Stimulated activated CD8-positive, alpha-beta memory T cell treated with anti-CD3 and anti-CD28 coated beads, Interleukin-12 subunit alpha, Interleukin-12 subunit beta, amount 100 ng/mL, for 24 hours (primary cell): ENCODE results near the gene PHF14.

ENCODE experiments used
- DNase-seq: peaks from one replicate; pipeline ENCODE4 v3.0.0-alpha.2; 2020; ENCODE audit errors: extremely low read depth

The PHF14 gene

DNA sequence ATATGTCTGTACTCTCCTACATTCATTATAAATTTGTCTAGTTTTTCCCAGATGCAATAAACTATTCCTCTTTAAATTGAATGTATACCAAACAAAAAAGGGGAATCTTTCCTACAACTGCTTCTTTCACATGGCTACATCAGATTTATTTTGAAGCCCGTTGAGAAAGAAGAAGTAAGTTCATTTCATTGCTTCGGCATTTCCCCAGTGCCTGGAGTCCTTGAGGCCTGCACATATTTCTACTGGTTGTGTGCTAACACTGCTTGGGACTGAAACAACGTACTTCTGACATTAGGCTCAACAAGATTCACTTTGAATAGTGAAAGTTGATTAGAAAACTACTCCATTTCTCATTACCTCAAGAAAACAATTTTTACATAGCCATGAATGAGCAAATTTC is 201.7 kb downstream of the PHF14 start:
- no peak for DNase-seq

- DNase-seq, result no peak
Measured at GRCh38 chr7:11175887-11176286, 202.2 kb downstream of the PHF14 start.

DNA sequence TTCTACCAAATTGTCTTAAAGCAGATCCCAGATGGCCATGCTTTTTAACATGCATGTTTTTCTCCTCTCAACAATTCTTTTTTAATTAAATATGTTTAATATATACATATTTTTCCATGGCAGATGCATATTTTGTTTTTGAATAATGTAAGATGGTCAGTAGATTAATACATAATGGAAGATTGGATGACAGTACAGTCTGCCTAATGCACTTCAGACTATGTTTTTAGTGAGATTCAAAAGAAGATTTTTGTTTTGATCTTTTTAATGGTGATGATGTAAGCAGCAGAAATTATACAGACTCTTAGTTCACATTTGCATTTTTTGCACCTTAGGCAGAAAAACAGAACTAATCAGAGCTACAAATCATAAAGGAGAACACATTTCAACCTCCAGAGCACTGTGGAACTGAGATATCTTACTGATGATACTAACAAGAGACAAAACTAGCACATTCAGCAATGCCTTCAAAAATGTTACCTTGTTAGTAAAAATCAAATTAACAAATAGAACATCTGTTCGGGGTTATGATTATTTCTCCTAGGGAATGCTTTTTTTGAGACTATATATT is 203.4 kb downstream of the PHF14 start:
- no peak for DNase-seq

DNA sequence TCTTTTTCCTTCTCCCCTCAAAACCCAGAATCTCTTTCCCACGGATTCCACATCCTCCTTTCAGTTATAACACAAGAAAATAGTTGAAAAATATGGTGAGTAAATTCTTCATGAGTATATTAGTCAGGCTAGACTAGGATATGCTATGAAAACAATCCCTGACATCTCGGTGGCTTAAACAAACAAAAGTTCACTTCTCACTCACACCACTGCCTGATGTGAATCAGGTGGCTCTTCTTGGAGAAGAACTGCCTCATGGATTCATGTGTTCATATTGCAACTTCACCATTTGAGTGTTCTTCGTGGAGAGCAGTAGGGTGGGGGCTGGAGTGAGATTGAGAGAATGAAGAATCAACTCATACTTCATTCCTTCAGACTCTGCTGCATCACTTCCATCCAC is 204.1 kb downstream of the PHF14 start:
- no peak for DNase-seq

DNA sequence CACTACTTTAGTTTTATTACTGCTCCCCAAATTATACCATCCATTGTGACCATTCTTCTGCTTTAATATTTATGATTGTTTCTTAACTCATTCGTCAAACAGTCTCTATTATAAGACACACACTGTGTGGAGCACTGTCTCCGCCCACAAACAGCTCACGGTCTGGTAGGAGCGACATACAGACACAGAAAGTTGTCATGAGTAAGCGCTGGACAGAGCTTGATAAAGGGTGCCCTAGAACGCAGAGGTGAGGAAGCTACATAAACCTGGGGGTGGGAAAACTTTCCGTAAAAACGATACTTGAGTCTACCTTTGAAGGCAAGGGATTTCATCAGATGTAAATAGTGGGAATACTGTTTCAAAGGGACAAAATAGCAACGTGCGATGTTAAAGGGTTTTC is 207.9 kb downstream of the PHF14 start:
- DNase-seq, result no peak

- DNase-seq, result no peak
Measured at GRCh38 chr7:11182736-11183135, 209.1 kb downstream of the PHF14 start.

DNA sequence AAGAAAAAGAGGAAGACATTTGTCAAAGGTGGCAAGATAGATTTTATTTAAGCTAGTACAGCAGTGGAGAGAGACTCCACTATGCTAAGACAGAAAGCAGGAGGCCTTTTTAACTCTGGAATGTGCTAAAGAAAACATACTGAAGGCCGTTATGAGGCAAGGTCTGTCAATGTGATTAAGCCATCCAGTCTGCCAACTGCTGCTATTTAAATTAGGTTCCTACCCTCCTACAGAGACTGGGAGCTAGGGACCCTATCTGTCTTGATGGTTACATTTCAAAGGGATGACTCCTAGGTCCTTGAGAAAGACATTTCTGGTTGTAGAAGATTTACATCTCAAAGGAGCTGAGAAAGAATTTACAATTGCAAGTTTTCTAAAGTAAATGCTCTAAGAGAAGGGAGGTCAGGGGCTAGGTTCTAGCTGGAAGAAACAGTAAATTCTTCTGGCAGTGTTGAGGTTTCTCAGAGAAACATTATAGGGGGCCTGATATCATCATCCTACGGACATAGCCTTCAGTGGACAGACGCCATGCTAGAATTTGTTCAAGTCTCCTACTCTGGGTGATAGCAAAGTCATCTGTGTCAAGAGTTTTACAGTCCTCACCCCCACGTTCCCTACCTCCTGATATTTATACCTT is 211.6 kb downstream of the PHF14 start:
- no peak for DNase-seq

DNA sequence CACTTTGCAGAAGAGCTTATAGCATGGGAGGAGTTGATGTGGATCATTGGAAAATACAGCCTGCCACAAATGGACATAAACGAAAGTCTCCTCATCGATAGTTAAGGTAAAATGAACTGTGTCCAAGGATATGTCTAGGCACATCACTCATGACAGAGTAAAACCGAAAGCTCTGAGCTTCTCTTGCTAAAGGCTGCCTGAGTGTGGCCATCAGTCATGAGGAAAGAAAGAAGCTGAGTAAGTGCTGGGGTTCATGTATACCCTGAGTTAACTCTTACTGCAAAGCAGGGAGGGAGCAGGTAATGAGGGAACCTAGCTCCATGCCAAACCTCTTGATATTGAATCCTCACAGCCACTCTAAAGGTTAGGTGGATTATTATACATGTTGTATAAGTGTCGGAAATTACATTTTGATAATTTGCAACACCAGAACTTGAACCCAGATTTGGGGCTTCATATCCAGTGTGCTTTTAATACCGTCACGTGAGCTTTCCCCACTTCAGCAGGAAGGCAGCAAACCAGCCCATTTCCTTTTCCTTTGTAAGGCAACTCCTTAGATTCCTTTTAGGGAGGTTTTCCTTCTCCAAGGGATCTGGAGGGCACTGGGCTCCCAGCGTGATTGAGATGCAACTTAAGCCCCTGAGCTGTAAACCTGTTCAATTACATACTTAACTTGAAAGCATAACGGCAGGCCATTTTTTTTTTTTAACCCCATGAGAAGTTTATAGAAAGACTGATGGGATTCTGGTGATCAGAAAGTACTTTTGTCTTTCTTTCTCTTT is 215.0 kb downstream of the PHF14 start:
- DNase-seq, result no peak

DNA sequence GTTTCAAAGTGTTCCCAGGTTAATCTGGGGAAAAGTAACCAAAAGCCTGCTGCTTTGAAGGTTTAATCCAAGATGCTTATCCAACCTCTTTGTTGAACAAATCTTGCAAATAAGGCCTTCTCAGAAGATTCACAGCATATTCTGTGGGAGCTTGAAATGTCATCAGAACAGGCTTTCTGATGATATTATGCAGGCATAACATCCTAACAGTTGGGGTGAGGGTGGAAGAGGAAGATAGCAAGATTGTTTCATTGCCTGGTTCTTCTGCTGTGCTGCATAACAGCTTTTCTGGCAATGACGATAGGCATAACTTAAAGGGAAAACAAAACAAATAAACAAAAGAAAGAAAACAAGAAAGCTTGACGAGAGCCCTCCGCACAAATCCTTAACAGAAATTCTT is 217.4 kb downstream of the PHF14 start:
- no peak for DNase-seq

DNA sequence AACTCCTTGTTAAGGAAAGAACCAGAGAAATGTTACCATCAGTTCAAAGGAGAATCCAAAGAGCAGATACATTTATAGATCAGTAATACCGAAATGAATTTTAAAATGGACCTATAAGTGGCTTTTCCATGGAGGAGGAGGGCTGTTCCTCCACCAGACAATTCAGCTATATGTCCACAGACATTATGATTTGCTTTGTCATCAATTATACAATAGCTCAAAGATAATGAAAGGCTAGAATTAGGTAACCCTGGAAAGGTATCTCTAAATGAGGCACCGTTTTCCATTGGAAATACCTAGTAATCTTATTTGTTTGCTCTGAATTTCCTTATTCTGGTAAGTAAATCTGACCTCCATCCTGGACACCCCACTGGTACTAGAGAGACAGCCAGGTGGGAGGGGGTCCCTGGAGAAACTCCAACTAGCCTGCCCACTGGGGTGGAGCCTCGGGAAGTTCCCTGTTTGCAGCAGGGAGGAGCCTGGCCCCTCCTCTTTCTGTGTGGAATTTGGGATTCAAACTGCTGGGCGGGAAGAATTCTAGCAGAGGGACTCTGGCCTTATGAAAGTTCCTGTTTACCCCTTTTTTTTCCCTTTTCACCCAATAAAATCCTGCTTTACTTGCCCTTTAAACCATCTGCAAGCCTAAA is 218.0 kb downstream of the PHF14 start:
- no peak for DNase-seq

DNA sequence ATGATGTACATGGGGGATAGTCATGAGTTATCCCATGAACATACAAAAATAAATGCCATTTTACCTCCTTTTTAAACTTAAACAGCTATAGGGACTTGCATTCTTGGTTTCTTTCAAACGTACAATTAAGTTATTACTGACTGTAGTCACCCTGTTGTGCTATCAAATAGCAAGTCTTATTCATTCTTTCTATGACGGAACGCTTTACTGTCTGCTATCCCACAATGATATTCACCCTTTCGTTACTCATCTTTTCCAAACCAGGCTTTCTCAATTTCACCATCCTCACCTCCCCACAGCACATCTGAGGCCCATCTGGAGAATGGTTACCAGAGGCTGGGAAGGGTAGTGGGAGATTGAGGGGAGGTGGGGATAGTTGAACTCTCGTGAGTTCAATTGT is 218.8 kb downstream of the PHF14 start:
- DNase-seq, result no peak

DNA sequence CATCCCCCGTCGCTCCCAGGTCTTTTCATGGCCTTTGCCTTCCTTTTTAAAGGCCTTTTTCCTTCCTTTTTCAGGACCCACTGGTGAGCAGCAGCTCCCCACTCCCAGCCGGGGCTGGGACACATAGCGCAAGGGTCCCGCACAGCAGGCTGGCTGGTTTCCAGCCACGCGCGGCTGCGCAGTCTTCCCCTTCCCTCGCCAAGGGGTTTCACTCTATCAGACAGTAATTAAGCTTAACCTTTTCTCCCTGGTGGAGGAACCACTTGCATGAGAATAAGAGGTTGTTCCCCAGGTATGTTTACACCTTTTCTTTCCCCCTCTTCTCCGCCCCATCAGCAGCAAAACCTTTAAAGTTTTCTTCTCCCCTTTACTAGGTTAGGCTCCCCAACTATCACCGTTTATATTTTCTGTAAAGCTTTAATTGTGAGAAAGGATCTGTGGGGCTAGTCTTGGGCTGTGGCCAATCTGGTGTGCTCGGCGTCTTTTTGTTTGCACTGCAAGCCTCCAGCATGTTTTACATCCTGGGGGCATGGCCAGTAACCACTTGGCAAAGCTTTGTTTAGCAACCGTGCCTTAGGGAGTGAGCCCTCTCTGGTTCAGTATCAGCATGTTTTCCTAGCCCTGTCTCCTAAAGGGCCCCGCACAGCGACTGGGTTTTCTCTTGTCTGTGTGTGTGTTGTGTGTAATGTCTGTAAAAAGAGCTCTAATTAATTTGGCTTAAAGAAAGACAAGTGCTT is 219.6 kb downstream of the PHF14 start:
- DNase-seq, result no peak

GRCh38 chr7:11193888-11194287 is 220.2 kb downstream of the PHF14 start:
- no peak for DNase-seq

- no peak for DNase-seq
Measured at GRCh38 chr7:11194492-11194891, 220.8 kb downstream of the PHF14 start.

DNA sequence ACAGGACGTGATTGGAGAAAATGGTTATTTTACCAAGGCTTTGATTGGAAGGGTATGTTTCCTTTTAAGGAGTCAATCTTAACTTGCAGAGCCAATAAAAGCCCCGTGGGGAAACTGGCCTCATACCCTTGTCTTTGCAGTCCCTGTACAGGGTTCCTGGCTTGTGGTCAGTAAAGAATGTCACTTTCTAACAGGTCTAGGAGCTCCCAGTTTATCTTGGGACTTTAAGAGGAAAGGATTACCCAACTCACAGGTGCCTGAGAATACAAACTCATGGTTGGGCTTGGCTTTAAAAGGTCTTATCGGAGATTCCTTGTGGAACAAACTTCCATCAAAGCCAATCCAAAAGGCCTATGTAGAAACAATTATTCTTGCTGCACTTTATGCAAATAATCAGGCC is 221.8 kb downstream of the PHF14 start:
- DNase-seq, result no peak

DNA sequence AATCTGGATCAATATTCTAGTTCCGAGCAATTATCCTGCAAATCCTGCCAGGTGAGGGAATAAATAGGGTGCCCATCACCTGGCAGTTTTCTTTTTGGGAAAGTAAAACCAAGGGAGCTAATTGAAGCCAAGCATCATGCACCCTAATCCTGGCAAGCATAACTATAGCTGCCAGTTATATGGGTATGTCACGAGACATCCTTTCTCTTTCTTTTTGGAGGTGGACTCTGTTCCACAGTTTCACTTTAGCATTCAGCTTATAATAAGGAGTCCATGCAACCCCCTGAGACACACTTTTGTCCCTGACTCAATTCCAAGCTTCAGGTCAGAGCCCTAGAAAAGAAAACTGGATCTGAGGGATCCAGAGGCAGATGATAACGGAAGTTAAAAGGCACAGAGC is 222.5 kb downstream of the PHF14 start:
- no peak for DNase-seq

- no peak for DNase-seq
Measured at GRCh38 chr7:11203224-11203623, 229.6 kb downstream of the PHF14 start.

GRCh38 chr7:11203683-11204082 is 230.0 kb downstream of the PHF14 start:
- no peak for DNase-seq

- DNase-seq, result no peak
Measured at GRCh38 chr7:11206177-11206899, 232.7 kb downstream of the PHF14 start.

DNA sequence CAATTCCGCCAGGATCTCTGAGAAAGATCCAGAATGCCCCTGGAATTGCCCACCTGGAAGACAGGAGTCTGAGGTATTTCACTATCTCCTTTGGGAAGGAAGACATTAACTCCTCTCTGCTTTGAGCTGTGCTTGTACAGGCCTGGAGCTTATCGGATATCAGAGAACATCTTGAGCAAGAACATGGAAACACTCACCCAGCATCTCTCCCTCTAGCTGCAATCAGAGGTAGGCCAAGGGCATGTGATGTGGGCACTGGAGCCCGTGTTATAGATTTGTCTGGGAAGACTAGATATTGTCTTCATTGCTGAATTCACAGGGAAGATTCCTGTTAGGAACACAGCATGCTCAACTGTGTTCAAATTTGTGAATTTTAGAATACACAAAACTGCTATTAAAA is 233.9 kb downstream of the PHF14 start:
- DNase-seq, result no peak

DNA sequence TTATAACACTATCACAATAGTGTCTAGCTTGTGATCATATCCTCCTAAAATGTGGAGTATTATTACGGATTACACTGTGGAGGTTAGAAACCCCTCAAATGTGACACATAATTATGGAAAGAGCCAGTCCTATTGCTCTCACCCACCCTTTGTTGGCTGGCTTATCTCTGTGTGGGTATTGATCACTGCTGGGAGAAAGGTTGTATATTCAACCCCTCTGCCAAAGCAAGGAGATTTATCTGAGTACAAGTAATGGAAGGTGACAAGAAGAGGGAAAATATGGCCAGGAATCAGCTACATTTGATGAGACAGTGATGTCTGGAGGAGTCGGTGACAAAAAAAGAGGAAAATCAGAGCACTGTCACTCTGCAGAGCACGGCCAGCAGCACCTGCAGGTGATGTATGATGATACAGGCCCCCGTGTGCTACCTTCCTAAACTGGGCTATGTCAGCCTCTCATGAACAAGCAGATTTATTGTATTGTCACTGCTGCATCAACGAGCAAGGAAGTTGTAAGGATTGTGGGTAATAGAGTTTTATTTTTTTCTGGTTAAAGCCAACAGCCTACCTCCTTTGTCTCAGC is 235.3 kb downstream of the PHF14 start:
- no peak for DNase-seq
